Neutrophil (primary cell): ENCODE data around the gene NBPF14.
A peak's percentile ranks its signal among the peaks of the same experiment; 100 is the strongest.
"Not testable (repeated sequence)": the region's sequence is repeated elsewhere in the genome, so short reads cannot be mapped to it uniquely, and the experiment has no call there.

Experiments used
- H3K27ac ChIP-seq: fragments of 200-600 bp; sonication (generic); 2 replicates; pipeline ENCODE4 v1.5.1; 2016; ENCODE audit warnings: mild to moderate bottlenecking, moderate library complexity
- H3K27me3 ChIP-seq: fragments of 200-600 bp; sonication (generic); 2 replicates; pipeline ENCODE4 v1.6.0; 2016; ENCODE audit warnings: mild to moderate bottlenecking
- H3K36me3 ChIP-seq: fragments of 200-600 bp; sonication (generic); 2 replicates; pipeline ENCODE4 v1.5.1; 2017
- H3K4me1 ChIP-seq, 2 experiments: fragments of 200-600 bp in 1 of 2; sonication (generic) in 1 of 2; 1 replicate in 1 of 2; 2 replicates in 1 of 2; pipeline versions ENCODE4 v1.5.1 to v1.6.1; 2013 to 2016; ENCODE audit warnings: low read depth in 1 of 2, low read length in 1 of 2, mild to moderate bottlenecking in 1 of 2, moderate library complexity in 1 of 2; ENCODE audit not compliant: control insufficient read depth in 1 of 2, insufficient read depth in 1 of 2
- H3K4me3 ChIP-seq, 2 experiments: fragments of 200-600 bp in 1 of 2; sonication (generic) in 1 of 2; 1 replicate in 1 of 2; 2 replicates in 1 of 2; pipeline ENCODE4 v1.5.1; 2013 to 2016; ENCODE audit warnings: low read depth in 1 of 2, low read length in 1 of 2, mild to moderate bottlenecking in 1 of 2, moderate library complexity in 1 of 2
- H3K9me3 ChIP-seq: fragments of 200-600 bp; sonication (generic); 2 replicates; pipeline ENCODE4 v1.5.1; 2016

NBPF14 gene

GRCh38 chr1:148595911-148596310 lies at the start of gene NBPF14:
Gene NBPF14 (minus strand): TSS chr1:148596011. CDS start chr1:148595717, 294 bp downstream.
- not testable (repeated sequence) for H3K27ac ChIP-seq, H3K36me3 ChIP-seq, H3K27me3 ChIP-seq, H3K9me3 ChIP-seq, H3K4me3 ChIP-seq, H3K4me1 ChIP-seq

GRCh38 chr1:148625451-148625850 lies 29.6 kb upstream of the NBPF14 start:
- not testable (repeated sequence) for H3K4me1 ChIP-seq, H3K4me3 ChIP-seq, H3K27ac ChIP-seq, H3K27me3 ChIP-seq, H3K36me3 ChIP-seq, H3K9me3 ChIP-seq

- not testable (repeated sequence) for H3K4me3 ChIP-seq, H3K27ac ChIP-seq, H3K36me3 ChIP-seq, H3K9me3 ChIP-seq, H3K27me3 ChIP-seq, H3K4me1 ChIP-seq
Observed at GRCh38 chr1:148618216-148618615, 22.4 kb upstream of the NBPF14 start.

- H3K4me1 ChIP-seq, H3K27me3 ChIP-seq, H3K27ac ChIP-seq, H3K4me3 ChIP-seq, H3K36me3 ChIP-seq, H3K9me3 ChIP-seq: not testable (repeated sequence)
Observed at GRCh38 chr1:148605266-148605665, 9.5 kb upstream of the NBPF14 start.

- H3K36me3 ChIP-seq, H3K4me3 ChIP-seq, H3K4me1 ChIP-seq, H3K9me3 ChIP-seq, H3K27ac ChIP-seq, H3K27me3 ChIP-seq: not testable (repeated sequence)
Observed at GRCh38 chr1:148595360-148595759, 451 bp downstream of the NBPF14 start.

- H3K4me3 ChIP-seq, H3K4me1 ChIP-seq, H3K27ac ChIP-seq, H3K36me3 ChIP-seq, H3K27me3 ChIP-seq, H3K9me3 ChIP-seq: not testable (repeated sequence)
Observed at GRCh38 chr1:148591098-148591497, 4.7 kb downstream of the NBPF14 start.

GRCh38 chr1:148532158-148532557 lies 63.7 kb downstream of the NBPF14 start:
- peaks cover 13% of the 10 kb centered on the region for H3K36me3 ChIP-seq
- H3K27ac ChIP-seq, result not testable (repeated sequence)

GRCh38 chr1:148529101-148529567 lies 66.7 kb downstream of the NBPF14 start:
- not testable (repeated sequence) for H3K36me3 ChIP-seq, H3K9me3 ChIP-seq, H3K4me1 ChIP-seq, H3K27me3 ChIP-seq, H3K27ac ChIP-seq
- H3K4me3 ChIP-seq, result peak overlapping the region; percentile 39 to 41

More at GRCh38 chr1:148532158-148532557, 63.7 kb downstream of the NBPF14 start:
- not testable (repeated sequence) for H3K4me1 ChIP-seq, H3K27me3 ChIP-seq, H3K9me3 ChIP-seq, H3K4me3 ChIP-seq

- not testable (repeated sequence) for H3K27ac ChIP-seq, H3K4me1 ChIP-seq, H3K9me3 ChIP-seq, H3K27me3 ChIP-seq, H3K36me3 ChIP-seq
- H3K4me3 ChIP-seq, result peak overlapping the region; percentile 39 to 41
Observed at GRCh38 chr1:148528591-148528990, 67.2 kb downstream of the NBPF14 start.

- H3K4me1 ChIP-seq, H3K4me3 ChIP-seq, H3K27ac ChIP-seq, H3K36me3 ChIP-seq, H3K27me3 ChIP-seq, H3K9me3 ChIP-seq: not testable (repeated sequence)
Observed at GRCh38 chr1:148526587-148526986, 69.2 kb downstream of the NBPF14 start.

- H3K27me3 ChIP-seq, H3K36me3 ChIP-seq, H3K27ac ChIP-seq, H3K4me1 ChIP-seq, H3K9me3 ChIP-seq: not testable (repeated sequence)
- H3K4me3 ChIP-seq, result peak overlapping the region in 1 of 2 experiments; percentile 61
Observed at GRCh38 chr1:148523205-148524144, 72.3 kb downstream of the NBPF14 start.

GRCh38 chr1:148522561-148523204 lies 73.1 kb downstream of the NBPF14 start:
- H3K9me3 ChIP-seq, H3K36me3 ChIP-seq, H3K4me1 ChIP-seq, H3K27me3 ChIP-seq: not testable (repeated sequence)
- H3K4me3 ChIP-seq, result peak overlapping the region; percentile 61 to 83
- H3K27ac ChIP-seq, result peak overlapping the region; percentile 83

GRCh38 chr1:148522072-148522471 lies 73.7 kb downstream of the NBPF14 start:
- peak overlapping the region; percentile 61 to 83 for H3K4me3 ChIP-seq

GRCh38 chr1:148514310-148514709 lies 81.5 kb downstream of the NBPF14 start:
- H3K4me3 ChIP-seq, H3K27ac ChIP-seq, H3K27me3 ChIP-seq, H3K4me1 ChIP-seq, H3K36me3 ChIP-seq, H3K9me3 ChIP-seq: not testable (repeated sequence)

More at GRCh38 chr1:148522072-148522471, 73.7 kb downstream of the NBPF14 start:
- peak overlapping the region; percentile 83 for H3K27ac ChIP-seq
- not testable (repeated sequence) for H3K27me3 ChIP-seq, H3K36me3 ChIP-seq, H3K9me3 ChIP-seq, H3K4me1 ChIP-seq
